HG03342 (cell line): ENCODE measurements around the gene DDX20.

Experiments
- ATAC-seq: cut with Tn5 transposase; IDR thresholded peaks from one replicate; pipeline ENCODE4 v1.9.1; 2021; ENCODE audit warnings: mild to moderate bottlenecking, moderate library complexity; ENCODE audit not compliant: unreplicated experiment

DDX20 gene

DNA sequence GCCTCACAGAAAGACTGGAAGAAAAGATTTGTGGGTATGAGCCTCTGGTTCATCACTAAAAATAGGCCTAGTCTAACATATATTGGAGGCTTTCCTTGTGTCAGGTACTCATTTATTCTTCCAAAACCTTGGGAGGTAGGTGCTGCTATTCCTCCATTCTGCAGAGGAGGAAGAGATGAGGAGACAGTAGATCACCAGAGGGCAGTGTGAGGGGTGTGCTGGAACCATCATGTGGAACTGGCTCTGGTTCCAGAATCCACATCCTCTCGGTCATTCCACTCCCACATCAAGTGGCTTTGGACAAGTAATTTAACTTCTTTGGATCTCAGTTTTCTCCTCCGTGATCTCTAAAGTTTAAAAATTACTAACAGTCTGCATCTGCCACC lies 9.1 kb upstream of the DDX20 start:
- no peak for ATAC-seq

DNA sequence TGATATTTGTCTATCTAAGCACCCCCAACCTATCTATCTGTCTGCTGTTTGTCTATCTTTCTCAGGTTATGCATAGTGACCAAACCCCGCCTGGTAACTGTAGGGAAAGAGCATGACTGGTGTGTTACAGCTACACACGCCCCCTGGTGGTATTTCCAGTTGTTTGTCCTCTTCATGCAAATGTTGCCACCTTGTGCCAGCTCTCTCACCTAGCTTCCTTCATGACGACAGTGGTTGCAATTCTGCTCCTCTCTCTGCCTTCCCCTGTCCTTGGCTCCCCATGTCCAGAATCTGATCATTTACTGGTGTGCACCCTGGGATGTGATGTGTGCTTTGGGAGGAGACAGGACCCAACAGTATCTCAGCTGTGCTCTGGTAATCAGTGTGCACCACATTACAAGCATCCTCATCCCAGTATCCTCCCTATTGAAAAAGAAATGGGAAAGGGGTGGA lies 8.4 kb upstream of the DDX20 start:
- peak; percentile 58 for ATAC-seq

DNA sequence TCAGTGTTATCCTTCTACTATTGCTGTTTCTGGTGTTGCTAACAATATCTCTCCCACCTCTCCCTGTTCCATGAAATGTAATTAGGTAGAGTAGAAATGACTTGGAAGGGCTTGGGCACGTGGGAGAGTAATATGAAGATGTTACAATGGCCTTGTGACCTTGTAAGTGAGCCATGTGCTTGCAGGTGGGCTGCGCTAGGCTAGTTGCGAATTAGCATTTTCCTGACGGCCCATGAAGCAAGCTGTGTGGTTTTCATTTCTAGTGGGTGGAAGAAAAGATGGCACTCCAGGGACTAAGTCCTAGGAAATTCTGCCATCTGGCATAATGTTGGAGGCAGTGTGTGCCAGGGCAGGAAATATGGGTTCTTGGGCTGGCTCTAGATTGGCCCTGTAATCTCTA lies 7.8 kb upstream of the DDX20 start:
- no peak for ATAC-seq

DNA sequence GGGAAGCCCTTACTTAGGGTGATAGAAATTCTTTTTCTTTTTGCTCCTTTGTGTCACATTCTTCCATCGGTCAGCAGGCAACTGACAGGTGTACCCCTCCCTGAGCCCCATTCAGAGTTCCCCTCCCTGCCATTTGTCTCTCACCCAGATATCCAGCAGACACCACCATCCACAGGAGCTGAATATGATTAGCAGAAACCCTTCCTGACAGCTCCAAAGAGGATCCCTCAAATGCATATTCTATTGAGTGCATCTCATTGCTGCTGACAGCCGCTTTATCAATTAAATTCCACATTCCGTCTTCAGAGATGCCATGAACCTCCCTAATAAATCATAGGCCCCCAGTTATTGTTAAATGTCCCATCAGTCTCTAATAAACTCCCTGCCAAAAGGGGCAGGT lies 6.1 kb upstream of the DDX20 start:
- ATAC-seq: no peak

DNA sequence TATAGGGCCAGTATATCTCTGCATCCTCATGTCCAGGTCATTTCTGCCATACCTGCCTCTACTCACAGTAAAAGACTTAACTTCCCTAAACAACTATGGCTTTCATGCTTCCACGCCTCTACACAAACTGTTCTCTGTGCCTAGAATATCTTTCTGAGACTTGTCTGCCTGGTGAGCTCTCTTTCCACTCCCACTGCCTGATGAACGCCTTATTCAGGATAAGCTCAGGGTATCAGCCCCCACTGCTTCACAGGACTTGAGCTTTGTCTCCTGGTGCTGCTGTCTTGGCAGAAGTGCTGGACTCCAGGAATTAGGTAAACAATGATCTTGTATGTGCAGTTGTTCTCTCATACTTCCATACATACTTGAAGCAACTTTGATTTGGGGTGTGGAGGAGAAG lies 4.8 kb upstream of the DDX20 start:
- no peak for ATAC-seq

DNA sequence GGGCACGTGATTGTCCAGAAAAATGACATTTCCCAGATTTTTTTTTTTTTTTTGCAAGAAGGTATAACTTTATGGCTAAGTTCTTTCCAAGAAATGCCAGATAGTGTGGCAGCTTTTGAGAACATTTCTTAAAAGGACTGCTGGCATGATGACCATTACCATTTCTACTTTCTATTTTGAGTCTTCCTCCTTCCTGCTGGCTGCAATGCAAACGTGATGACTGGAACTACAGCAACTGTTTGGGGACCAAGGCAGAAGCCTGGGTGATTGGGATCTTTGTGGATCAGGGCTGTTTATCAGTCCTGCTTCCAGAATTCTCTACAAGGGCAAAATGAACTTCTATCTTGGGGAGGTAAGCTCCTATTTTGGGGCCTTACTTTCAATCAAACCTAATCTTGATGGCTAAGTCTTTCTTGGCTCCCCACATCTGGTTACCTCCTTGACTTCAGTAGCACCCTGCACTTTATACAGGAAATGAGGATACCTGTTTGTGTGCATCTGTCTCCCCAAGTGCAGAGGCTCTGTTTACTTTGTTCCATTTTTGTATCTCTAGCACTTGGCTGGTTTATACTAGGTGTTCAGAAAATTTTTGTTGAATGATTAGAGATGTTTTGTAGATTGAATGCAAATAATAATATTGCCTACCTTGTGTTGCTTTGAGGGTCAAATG lies 3.7 kb upstream of the DDX20 start:
- ATAC-seq: no peak

DNA sequence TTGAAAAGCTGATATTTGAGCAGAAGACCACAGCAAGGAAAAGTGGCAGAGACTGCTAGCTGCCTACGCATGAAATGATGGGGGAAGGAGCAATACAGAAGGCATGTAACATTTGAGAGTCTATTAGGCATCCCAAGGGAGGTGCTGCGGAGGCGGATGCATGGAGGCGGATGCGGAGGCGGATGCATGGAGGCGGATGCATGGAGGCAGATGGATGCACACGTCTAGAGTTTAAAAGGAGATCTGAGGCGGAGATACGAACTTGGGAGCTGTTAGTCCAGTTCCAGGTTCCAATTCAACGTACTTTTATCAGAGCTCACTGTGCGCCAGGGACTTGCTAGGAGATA lies 744 bp upstream of the DDX20 start:
- ATAC-seq: no peak

DNA sequence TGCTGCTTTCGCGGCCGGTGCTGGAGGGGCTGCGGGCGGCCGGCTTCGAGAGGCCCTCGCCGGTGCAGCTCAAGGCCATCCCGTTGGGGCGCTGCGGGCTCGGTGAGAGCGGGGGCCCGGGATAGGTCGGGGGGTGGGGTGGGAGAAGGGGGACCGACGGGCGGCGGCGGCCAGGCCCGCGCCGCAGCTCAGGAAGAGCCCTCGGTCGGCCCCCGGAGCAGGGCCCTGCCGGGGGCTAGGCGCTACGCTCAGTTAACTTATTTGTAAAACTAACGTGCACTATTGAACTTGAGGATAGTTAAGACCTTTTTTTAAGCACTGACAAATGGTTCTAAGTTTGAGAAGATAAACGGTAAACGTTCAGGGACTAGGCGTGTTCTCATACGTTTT lies 418 bp downstream of the DDX20 start:
- peak; percentile 15 for ATAC-seq

DNA sequence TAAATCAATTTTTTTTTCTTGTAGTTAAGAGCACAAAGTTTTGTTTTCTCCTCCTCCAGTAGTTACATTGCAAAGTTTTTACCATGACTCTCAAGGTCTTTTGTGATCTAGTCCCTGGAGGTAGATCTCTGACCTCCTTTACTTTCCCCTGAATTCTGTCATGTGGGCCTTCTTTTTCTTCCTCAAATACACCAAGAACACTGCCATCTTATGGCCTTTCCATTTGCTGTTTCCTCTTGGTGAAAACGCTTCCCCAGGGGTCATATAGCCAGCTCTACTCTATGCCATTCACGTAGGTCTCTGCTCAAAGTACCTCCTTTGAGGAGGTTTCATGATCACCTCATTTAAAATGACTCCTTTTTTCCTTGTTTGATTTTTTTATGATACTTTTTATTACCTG lies 2.7 kb downstream of the DDX20 start:
- ATAC-seq: no peak

DNA sequence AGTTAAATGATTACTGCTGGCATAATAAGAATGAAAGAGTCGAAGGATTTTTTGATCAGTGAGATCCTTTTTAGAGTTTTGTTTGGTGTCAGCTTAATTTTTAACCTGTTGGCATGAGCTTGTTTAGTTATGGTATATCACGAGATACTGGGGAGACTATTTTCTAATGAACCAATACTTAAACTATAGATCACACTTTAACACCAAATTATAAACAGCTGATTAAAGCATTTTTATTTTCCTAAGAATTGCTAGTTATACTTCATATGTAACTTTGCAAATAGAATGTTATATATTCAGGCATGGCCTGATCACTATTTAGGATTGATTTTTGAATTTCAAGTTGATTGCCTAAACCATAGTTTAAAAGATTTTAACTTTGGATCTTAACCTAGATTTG lies 6.0 kb downstream of the DDX20 start:
- no peak for ATAC-seq

DNA sequence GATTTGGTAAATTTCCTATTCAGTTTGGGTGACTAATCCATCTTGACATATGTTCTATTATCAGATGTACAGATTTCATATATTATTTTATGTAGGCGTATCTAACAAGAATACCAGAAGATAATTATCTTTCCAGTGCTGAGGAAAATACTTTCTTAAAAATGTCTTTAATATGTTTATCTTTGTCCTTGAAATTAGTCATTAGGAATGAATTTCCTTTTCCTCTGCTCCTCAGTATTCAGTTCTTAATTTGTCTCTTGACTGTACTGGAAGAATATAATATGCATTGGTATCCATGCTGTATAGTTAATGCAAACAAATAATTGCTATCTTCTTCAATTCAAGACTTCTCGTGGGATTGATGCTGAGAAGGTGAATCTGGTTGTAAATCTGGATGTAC lies 6.6 kb downstream of the DDX20 start:
- no peak for ATAC-seq

DNA sequence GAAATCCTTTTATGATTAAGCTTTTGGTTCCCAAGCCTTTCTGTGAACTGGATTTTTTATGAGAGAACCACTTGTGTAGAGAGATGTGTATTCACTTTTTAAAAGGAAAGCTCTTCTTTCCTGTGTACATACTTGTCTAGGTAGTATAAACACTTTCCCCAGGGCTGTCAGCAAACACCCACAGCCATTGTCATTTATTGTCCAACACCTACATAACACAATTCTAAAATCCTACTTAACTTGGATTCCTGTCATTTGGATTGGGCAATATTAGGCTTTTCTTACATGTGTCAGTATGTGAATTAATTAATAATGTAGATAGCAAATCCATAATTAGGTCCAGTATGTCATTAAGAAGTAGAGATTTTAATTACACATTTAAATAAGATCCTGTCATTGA lies 12.3 kb downstream of the DDX20 start:
- no peak for ATAC-seq

DNA sequence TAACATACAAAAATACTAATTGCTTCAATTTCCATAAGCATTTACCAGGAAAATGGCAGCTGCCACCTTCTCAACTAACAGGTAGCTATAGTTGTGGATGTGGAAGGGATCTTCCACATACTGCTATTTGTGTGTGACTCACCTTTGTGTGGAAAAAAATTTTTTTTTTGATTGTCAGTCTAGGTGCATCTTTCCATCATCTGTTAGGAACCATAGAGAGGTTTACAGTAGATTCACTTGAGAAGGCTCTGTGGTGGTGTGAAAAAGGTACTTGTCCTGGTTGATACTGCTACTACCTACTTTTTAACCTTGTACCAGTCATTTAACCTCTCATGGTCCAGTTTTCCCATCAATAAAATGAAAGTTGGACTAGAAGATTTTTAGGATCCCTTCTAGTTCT lies 12.9 kb downstream of the DDX20 start:
- no peak for ATAC-seq

DNA sequence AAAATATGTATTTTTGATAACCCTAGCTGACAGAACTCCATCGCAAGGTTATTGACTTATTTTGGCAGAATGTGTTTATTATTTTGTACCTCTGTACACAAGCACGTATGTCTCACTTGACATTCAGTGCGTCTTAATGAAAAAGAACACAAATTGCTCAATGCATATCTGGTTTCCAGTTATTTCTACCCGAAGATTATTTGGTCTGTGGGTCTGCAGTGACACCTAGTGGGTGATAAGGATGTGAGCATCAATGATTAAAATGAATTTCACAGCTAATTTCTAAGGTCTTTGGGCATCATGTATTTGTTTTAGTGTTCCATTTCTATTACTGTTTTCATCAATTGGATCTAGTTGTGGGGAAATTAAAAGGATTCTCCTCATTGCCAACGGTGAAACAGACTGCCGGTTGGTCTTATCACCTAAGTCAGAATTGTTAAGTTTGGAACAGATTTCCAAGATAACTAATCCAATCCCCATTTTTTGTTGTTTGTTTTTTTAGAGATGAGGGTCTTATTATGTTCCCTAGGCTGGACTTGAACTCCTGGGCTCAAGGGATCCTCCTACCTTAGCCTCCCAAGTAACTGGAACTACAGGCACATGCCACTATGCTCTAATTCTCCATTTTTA lies 13.9 kb downstream of the DDX20 start:
- no peak for ATAC-seq

DNA sequence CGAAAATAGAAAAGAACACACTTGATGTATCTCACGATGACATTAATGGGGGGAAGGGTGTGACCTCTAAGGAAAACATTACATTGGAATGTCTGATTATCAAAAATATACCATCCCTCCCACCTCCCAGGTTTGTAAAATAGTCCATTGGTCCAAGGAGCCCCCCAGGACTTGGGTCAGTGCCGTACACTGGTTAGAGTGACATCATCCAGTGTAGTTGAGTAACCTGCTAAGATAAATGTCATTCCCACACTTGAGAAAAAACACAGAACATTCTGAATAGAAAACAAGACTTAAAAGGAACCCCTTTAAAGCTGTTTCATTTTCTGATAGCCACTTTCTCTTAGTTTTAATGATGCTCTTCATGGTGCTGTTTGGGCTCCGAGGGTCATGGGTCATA lies 15.2 kb downstream of the DDX20 start:
- no peak for ATAC-seq

DNA sequence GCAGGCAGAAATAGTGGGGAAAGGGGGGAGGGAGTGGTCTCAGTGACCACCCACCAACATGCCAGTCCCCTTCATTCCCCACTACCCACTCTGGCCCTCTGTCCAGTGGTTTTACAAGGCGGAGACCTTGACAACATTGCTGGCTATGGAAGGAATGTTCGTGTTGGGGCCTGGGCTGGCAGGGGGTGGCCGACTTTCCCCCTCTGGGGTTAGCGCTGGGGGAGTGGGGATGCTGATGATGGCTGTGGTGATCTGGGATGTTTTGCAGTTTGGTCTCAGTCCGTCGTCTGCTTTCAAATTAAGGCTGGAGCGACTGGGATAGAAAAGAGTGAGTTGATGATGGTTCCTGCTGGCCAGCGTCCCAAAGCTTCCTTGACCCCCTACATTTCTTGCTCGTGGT lies 20.3 kb downstream of the DDX20 start:
- ATAC-seq: no peak

DNA sequence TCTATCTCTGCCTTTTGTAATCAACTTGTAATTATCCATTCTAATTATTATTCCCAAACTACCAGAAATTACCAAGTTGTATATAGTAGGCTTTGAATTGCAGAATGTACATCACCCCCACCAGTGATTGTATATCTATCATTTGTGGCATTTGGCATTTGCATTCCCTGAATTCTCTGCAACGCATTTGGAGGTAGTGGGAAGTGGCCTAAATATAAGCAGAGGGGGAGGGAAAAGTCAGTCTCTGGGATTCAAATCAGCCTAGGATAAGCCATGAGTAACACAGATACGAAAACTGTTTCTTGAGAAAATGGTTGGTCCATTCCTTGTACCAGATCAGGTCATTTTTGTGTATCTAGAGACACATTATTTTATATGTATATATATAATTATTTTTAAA lies 20.7 kb downstream of the DDX20 start:
- no peak for ATAC-seq

DNA sequence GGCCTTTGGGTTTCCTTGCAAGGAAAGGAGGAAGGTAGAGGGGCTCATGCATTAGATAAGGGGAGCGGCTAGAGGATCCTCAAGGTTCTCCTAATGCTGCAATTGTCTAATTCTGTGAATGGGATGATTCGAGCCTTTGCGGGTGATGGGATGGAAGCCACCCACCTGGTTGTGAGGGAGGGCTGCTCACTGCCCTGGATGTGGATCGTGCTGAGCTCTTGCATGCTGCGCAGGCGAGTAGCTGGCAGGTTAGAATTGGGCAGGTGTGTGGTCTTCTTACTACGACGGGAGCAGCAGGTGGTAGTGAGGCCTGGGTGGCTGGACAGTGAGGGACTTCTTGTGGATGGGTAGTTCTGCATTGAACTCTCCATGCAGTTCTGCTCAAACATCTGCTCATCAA lies 21.2 kb downstream of the DDX20 start:
- ATAC-seq: no peak

DNA sequence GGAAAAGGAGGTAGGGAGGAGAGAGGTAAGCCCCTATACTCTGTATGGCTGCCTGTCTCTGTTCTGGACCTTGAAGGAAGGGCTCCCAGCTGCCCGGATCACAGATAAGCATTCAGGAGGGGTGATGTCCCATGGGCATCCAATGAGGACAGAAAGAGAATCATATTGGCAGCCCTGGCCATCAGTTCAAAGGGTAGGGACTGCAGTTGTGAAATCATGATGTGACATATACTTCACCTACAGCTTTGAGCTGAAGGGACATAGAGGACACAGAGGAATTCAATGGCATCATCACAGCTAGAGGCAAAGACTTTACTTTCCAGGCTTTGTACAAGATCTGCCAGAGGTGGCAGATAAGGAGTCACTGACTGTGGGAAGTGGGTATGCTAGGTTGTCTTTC lies 21.6 kb downstream of the DDX20 start:
- no peak for ATAC-seq

DNA sequence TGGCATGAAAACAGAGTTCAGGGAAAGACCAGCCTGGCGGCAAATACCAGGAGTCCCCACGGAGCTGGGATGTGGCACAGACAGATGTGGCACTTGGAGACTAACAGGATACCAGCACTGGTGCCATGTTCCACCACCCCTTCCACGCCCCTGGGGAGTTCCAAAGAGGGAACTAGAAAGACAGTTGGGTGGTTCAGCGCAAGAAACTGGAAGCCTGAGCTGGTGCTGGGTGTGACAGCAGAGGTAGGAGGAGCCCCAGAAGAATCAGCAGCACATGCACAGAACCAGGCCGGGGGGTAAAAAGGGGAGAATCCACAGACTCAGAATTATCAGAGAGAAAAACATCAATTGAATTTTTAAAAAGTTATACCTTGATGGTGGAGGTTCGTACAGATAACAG lies 22.4 kb downstream of the DDX20 start:
- no peak for ATAC-seq

DNA sequence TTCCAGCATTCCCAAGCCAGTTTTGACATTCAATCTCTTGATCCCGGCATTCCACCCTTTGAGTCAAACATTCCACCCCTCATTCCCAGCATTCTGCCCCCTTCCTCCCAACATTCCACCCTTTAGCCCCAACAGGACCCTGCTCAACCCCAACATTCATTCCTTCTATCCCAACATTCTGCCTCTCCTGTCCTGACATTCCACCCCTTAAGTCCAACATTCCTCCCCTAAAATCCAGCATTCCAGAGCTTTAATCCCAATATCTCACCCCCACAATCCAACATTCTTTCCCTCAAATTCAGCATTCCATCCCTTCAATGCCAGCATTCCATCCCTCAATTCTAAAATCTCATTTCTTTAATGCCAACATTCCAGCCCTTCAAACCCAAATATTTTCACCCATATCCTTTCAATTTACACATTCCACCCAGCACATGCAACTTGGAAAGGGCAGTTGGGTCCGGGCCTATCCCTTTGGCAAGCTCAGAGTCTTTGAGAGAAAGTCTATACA lies 22.9 kb downstream of the DDX20 start:
- ATAC-seq: no peak

DNA sequence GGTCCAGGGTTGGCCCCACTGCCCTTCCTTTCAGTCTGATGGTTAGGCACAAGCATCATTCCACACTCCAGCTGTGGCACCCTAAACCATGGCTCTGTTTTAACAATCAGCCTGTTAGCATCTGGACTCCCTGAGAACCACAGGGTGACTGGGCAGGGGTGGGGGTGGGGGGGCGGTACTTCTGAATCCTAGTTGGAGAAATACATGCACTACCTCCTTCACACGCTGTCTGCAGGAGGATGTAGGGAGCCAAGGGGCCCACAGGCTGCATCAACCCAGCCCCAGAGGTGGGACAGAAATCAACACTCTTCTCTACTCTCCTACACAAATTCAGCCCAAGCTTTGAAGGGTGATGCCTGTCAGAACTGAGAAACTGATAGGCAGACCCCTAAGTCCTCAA lies 23.8 kb downstream of the DDX20 start:
- ATAC-seq: no peak
